IgD-negative memory B cell (primary cell): Measurements from ENCODE around the gene TAS1R1. TPM values are rescaled to one million over a fixed set of nuclear protein-coding genes. Genes with fewer than 3 reads are reported as not detected.
A peak's percentile ranks its signal among the peaks of the same experiment; 100 is the strongest.
"Not testable (repeated sequence)": the region's sequence is repeated elsewhere in the genome, so short reads cannot be mapped to it uniquely, and the experiment has no call there.

Experiments used
- H3K27ac Mint-ChIP-seq, 3 donors: one replicate each; pipeline ENCODE4 v1.8.0; 2020 to 2022; ENCODE audit warnings: mild to moderate bottlenecking in 3 of 3, mixed read lengths in 3 of 3, moderate library complexity in 1 of 3
- H3K27me3 Mint-ChIP-seq: one replicate; pipeline ENCODE4 v1.8.0; 2021; ENCODE audit warnings: mixed read lengths
- H3K36me3 Mint-ChIP-seq: one replicate; pipeline ENCODE4 v1.8.0; 2020; ENCODE audit warnings: mild to moderate bottlenecking, mixed read lengths
- H3K4me1 Mint-ChIP-seq, 3 donors: one replicate each; pipeline ENCODE4 v1.8.0; 2020 to 2022; ENCODE audit warnings: mixed read lengths in 3 of 3, mild to moderate bottlenecking in 1 of 3
- H3K4me3 Mint-ChIP-seq, 4 donors: one replicate each; pipeline ENCODE4 v1.8.0; 2020 to 2022; ENCODE audit warnings: mild to moderate bottlenecking in 4 of 4, mixed read lengths in 4 of 4, moderate library complexity in 3 of 4
- H3K9me3 Mint-ChIP-seq, 3 donors: one replicate each; pipeline ENCODE4 v1.8.0; 2020 to 2021; ENCODE audit warnings: mixed read lengths in 3 of 3, mild to moderate bottlenecking in 1 of 3
- polyA plus RNA-seq: library from polyadenylated mRNA; unstranded; fragments of 300-500 nt; fragmentation: Illumina TruSeq; gene quantifications from one replicate; pipeline ENCODE4 v1.2.3, GENCODE V29; 2021

TAS1R1 gene
- polyA plus RNA-seq, 1 donor from 2014 or later = not detected

DNA sequence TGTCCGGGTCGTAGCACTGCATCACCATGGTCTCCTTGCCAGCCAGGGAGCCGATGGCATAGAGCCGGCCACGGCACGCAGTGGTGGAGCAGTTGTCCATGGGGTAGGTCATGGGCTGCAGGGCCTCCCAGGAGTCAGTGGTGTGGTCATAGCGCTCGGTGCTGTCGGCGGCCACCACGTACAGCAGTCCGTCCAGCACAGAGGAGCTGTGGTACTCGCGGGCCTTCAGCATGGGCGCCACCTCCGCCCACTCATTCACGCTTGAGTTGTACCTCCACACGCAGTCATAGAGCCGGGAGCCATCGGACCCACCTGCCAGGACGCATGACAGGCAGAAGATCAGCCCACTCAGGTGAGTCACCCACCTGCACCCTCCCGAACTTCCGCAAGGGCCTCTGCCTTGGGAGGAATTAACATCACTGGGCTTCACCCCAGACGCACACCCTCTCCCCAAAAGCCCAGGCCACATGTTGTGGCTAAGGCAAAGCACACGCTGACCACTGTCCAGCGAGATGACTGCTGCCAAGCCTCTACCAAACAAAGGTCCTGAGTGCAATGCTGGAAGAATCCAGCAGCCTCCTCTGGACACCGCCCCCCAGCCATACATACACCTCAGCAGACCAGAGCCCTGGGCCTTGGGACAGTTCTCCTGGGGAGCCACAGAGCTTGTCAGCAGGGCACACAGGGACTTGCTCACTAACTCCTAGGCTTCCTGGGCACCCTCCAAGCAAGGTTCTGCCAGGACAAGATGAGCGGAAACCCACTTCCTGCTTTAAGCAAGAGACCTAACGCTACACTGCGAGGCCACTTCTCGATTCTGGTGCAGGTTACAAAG is 44.3 kb downstream of the TAS1R1 start:
- Mint-ChIP-seq H3K27ac (peak overlapping the region; percentile 16 to 87 (median 87)), H3K9me3 (no peaks in the 10 kb centered on the region), H3K4me3 (peak overlapping the region; percentile 92 to 97 (median 94)), H3K36me3 (no peaks in the 10 kb centered on the region), H3K27me3 (no peaks in the 10 kb centered on the region), H3K4me1 (peaks cover 19 to 25% (median 24%) of the 10 kb centered on the region in 3 donors)

DNA sequence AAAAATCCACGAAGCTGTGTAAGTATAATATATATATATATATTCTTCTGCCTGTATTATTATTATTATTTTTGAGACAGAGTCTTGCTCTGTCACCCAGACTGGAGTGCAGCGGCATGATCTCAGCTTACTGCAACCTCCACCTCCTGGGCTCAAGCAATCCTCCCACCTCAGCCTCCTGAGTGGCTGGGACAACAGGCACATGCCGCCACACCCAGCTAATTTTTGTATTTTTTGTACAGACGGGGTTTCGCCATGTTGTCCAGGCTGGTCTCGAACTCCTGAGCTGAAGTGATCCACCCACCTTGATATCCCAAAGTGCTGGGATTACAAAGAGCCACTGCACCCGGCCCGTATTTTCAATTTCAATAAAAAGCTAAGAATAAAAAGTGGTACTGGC is 44.9 kb downstream of the TAS1R1 start:
- H3K27me3 Mint-ChIP-seq, H3K36me3 Mint-ChIP-seq, H3K9me3 Mint-ChIP-seq: not testable (repeated sequence)
- Mint-ChIP-seq H3K27ac (peak overlapping the region; percentile 87 to 97 (median 87)), H3K4me1 (peaks cover 19 to 25% (median 24%) of the 10 kb centered on the region in 3 donors), H3K4me3 (peak overlapping the region; percentile 94 to 97 (median 95))

DNA sequence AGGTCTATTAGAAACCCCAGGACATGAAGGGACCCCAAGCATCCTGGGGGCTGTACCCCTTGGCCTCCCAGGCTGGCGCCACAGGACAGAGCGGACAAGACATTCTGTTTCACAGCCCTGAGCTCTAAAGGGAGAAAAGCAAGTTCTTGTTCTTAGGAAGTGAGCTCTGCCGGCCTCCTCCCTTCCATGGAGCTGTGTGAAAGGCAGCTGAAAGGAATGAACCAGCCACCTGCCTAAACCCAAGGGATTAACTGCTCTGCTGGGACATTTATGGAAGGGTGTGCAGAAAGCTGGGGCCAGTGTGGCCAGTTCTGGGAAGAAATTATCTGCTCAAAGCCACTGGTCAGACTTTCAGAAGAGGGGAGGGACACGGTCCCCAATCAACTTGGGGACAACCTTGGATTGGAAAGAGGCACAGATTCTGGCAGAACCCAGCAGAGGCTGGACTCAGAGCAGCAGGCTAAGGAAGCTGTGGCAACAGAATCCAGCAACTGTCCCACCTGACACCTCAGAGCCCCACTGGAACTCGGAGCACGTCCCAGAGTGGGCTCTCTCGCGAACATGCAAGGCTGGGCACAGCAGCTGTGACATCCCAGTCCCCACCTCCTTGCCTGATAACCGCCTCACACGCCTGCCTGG is 45.4 kb downstream of the TAS1R1 start:
- H3K27me3 Mint-ChIP-seq = no peaks in the 10 kb centered on the region
- peak overlapping the region; percentile 94 to 97 (median 95) for H3K4me3 Mint-ChIP-seq
- H3K4me1 Mint-ChIP-seq = peaks cover 19 to 25% (median 24%) of the 10 kb centered on the region in 3 donors
- H3K36me3 Mint-ChIP-seq = no peaks in the 10 kb centered on the region
- peak overlapping the region; percentile 67 to 97 (median 87) for H3K27ac Mint-ChIP-seq
- H3K9me3 Mint-ChIP-seq = no peaks in the 10 kb centered on the region

DNA sequence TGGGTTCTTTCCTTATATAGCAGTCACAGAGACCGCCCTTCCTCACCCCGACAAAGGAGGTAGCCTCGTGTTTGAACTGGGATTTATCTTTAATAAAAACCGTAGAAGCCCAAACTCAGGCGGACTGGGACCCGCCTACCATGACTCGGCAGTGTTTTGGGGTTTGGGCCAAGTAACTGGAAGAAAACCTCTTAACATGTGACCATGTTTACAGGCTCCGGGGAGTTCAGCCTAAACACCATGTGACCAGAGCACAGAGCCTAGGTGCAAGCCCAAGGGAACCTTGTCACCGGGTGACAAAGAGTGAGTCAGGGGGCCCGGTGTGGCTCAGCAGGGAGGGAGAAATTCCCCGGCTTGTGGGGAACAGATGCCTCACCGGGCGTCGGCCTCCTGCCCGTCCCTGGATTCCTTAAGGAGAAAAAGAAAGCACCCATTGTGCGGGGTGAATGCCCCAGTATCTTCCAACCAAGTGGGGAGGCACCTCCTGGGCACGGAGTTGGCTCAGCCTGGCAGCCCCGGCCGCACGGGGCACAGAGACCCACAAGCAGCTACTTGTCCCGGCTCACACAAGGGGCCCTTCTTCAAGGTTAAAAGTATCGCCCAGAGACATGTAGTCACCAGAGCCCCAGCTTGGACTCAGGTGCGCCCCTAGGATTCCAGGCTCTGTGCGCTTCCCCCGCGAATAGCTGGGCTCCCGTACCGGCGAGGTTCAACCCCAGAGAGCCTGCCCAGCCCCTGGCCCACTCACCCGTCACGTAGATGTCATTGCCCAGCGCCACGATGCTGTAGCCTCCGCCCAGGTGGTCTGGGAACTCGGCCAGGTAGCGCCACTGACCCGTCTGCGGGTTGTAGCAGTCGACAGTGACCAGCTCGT is 46.2 kb downstream of the TAS1R1 start:
- H3K36me3 Mint-ChIP-seq = no peaks in the 10 kb centered on the region
- no peaks in the 10 kb centered on the region for H3K9me3 Mint-ChIP-seq
- H3K4me1 Mint-ChIP-seq = peaks cover 17 to 25% (median 21%) of the 10 kb centered on the region in 3 donors
- H3K27ac Mint-ChIP-seq = peak overlapping the region; percentile 67 to 97 (median 87)
- H3K27me3 Mint-ChIP-seq = no peaks in the 10 kb centered on the region
- H3K4me3 Mint-ChIP-seq = peak overlapping the region; percentile 94 to 97 (median 95)

DNA sequence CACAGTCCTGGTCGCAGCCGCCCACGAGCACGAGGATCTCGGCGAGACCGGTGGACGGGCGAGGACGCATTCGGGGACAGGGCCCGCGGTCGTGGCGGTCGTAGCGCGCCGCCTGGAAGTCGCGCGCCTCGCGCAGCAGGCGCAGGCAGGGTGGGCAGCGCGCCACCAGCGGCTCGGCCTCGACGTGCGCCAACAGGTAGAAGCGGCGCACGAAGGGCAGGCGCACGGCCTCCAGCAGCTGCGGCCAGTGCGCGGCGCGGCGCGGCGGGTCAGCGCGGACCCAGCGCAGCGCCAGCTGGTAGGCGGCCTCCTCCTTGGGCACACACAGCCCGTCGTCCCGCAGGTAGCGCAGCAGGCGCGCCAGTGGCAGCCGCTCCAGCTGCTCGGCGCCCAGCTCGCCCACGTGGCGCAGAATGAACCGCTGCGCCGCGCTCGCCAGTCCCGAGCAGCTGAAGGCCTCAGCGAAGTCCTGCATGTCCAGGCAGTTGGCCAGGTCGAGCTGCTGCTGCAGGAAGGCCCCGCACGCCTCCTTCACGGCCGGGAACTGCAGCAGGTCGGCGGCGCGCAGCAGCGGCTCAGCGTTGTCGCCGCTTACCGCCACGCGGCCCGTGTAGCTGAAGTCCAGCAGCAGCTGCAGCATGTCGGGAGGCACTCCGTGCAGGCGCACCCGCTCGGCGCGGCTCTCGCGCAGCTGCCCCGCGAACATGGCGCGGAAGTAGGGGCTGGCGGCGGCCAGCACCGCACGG is 47.0 kb downstream of the TAS1R1 start:
- peaks cover 16 to 25% (median 18%) of the 10 kb centered on the region in 3 donors for H3K4me1 Mint-ChIP-seq
- no peaks in the 10 kb centered on the region for H3K9me3 Mint-ChIP-seq
- H3K4me3 Mint-ChIP-seq = peak overlapping the region; percentile 95 to 100 (median 96)
- no peaks in the 10 kb centered on the region for H3K27me3 Mint-ChIP-seq
- H3K36me3 Mint-ChIP-seq = no peaks in the 10 kb centered on the region
- H3K27ac Mint-ChIP-seq = peak overlapping the region in 2 of 3 donors; percentile 97 to 99

DNA sequence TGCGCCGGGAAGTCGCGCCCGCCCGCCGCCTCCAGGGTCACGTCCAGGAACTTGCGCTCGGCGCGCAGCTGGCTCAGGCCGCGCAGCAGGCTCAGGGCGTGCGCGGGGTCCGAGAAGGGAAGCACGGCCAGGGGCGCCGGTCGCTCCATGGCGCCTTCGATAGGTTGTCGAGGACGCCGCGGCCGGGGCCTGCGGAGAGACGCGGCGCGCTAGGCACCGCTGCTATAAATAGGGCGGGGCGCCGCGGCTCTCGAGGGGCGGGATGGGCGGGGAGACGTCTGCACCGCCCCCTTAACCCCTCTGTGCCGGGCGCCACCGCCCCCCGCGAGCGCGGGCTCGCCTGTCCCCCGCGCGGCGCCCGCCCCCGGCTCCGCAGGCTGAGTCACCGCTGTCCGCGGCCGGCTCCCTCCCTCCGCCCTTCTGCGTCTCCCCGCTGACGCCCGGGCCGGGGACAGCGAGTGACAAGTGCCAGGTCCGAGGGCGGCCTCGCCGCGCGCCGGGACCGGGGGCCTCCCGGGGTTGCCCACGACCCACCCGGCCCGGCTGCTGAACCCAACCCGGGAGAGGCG is 47.6 kb downstream of the TAS1R1 start, which contains the start of gene KLHL21:
Gene KLHL21 (minus strand): TSS at position 201 of the 569 bp plus-strand sequence. CDS start 52 bp downstream, at position 149.
- no peaks in the 10 kb centered on the region for H3K9me3 Mint-ChIP-seq
- no peaks in the 10 kb centered on the region for H3K27me3 Mint-ChIP-seq
- H3K36me3 Mint-ChIP-seq = no peaks in the 10 kb centered on the region
- H3K4me1 Mint-ChIP-seq = peaks cover 14 to 25% (median 18%) of the 10 kb centered on the region in 3 donors
- H3K27ac Mint-ChIP-seq = peak within 1 kb of the TSS; percentile 91 to 99 (median 97)
- peak within 1 kb of the TSS; percentile 95 to 100 (median 96) for H3K4me3 Mint-ChIP-seq

DNA sequence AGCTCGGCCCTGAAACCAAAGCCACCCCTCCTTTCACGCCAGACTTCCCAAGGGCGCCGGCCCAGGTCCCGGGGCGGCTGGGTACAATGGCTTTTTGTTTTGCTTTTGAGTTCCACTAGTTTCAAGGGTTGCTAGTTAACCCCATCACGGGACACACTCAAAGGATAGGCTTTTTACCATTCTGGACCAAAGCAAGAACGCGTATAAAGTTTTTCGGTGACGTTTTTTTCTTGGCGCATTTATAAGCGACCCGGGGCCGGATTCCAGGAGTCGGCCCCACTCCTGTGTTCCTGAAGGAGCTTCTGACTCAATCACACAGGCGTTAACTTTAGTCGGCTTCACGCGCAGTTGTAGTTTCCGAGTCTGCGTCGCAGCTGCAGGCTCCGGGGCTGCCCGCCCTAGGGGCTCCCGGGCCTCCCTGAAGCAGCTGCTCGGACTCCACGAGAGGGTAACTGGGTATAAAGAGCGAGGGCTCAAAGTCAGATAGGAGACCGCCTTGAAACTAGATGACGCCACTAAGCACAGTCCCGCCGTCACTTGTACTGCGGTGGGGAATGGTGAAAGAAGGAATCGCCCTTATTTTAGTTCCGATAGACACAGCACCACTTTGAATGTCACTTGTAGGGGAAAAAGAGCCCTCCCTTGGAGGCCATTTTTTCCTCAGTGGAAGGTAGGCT is 48.3 kb downstream of the TAS1R1 start:
- peaks cover 14 to 25% (median 18%) of the 10 kb centered on the region in 3 donors for H3K4me1 Mint-ChIP-seq
- peak overlapping the region; percentile 89 to 100 (median 94) for H3K4me3 Mint-ChIP-seq
- no peaks in the 10 kb centered on the region for H3K27me3 Mint-ChIP-seq
- peak overlapping the region; percentile 91 to 99 (median 97) for H3K27ac Mint-ChIP-seq
- H3K9me3 Mint-ChIP-seq = no peaks in the 10 kb centered on the region
- no peaks in the 10 kb centered on the region for H3K36me3 Mint-ChIP-seq

DNA sequence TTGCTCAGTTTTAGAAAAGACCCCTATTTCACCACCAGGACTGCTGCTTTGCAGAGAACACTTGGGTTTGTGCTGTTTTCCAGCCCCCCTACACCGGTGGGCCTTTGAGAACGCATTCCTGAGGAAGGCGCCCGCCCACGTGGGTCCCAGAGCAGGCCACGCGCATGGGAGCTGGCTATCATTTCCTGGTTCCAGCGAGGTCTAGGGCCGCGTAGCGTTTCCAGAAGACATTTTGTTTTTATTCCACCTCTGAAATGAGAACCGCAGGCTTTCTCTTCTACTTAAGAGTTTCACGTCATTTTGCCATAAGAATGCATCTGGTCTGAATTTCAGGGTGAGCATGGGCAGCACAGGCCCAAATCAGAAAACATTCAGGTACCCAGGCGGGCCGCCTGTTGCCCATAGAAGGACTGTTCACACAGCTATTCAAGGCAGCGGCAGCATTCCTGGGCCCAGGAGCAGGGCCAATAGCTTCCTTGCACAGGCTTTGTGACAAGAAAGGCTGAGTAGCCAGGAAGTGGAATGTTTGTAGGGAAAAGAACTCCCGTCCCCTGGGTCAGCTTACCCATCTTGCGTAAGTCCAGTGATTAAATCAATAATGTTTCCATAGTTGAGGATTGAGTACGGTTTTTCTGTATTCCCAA is 48.9 kb downstream of the TAS1R1 start:
- H3K4me3 Mint-ChIP-seq = peak overlapping the region; percentile 89 to 100 (median 94)
- H3K4me1 Mint-ChIP-seq = peaks cover 14 to 25% (median 17%) of the 10 kb centered on the region in 3 donors
- H3K27ac Mint-ChIP-seq = peak overlapping the region in 2 of 3 donors; percentile 97 to 99
- no peaks in the 10 kb centered on the region for H3K27me3 Mint-ChIP-seq
- H3K36me3 Mint-ChIP-seq = no peaks in the 10 kb centered on the region
- H3K9me3 Mint-ChIP-seq = no peaks in the 10 kb centered on the region

DNA sequence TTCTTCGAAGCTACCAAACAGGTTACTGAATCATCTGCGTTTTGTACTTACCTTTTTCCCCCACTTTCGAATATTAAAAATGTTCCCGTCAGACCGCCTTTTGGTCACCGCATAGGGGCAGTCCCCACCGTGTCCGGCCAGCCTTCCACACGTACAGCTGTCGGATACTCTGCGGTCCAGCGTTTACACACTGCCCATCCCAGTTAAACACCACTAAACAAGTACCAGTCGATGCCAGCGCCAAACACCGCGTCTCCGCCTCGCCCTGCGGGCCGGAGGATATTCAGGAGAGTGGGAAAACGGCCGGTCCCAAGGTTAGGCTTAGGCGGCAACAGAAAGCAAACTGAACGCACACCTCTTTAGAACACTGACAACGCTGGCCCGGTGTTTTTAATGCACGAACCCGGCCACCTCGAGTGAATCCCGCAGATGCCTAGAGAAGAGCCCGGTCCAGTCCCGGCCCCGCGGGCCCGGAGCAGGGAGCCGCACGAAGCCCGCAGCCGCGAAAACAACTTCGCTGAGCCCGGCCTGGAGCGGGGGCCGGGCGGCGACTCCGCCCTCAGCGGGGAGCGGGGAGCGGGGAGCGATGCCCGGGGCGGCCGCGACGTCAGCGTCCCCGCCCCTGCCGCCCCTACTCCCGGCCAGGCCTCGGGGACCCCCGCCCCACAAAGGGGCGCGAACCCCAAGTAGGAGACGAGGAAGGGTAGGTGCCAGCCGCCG is 57.7 kb downstream of the TAS1R1 start:
- Mint-ChIP-seq H3K4me3 (peak overlapping the region; percentile 91 to 94 (median 92)), H3K4me1 (peaks cover 12 to 15% (median 15%) of the 10 kb centered on the region in 3 donors), H3K27me3 (no peaks in the 10 kb centered on the region), H3K27ac (peak overlapping the region; percentile 84 to 93 (median 87)), H3K9me3 (no peaks in the 10 kb centered on the region), H3K36me3 (no peaks in the 10 kb centered on the region)

DNA sequence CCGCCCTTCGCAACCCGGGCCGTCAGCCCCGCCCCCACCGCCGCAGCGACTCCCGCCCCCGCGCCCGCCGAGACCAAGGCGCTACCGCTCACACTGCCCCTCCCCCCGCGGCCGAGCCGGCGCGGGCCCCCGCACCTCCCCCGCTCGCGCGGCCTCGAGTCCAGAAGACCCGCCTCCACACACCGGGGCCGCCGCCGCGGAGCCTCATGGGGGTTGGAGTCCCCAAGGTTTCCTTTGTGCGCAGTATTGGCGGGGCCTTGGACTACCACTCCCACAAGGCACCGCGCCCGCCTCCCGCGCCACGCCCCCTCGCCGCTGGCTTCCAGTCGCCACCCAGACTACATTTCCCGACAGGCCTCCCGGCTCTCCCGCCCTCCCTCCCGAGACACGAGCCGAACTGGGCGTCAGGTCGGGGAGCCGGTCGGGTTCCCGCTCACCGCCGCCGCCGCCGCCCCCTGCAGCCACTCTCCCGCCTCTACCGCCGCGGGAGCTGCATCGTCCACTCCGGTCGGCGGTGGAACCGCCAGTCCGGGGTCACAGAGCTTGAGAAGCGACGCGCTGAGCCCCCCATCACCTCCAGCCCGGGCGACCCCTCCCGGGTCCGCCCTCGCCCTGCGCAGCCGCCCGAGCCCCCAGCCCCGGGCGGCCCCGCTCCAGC is 58.4 kb downstream of the TAS1R1 start, which contains the start of gene PHF13:
Gene PHF13 (plus strand): TSS at position 371 of the 658 bp plus-strand sequence. CDS start 336 bp downstream, outside the sequence.
- peaks cover 12 to 15% (median 15%) of the 10 kb centered on the region in 3 donors for H3K4me1 Mint-ChIP-seq
- H3K9me3 Mint-ChIP-seq = no peaks in the 10 kb centered on the region
- H3K4me3 Mint-ChIP-seq = peak within 1 kb of the TSS; percentile 91 to 96 (median 94)
- no peaks in the 10 kb centered on the region for H3K27me3 Mint-ChIP-seq
- peak within 1 kb of the TSS; percentile 84 to 93 (median 87) for H3K27ac Mint-ChIP-seq
- no peaks in the 10 kb centered on the region for H3K36me3 Mint-ChIP-seq

DNA sequence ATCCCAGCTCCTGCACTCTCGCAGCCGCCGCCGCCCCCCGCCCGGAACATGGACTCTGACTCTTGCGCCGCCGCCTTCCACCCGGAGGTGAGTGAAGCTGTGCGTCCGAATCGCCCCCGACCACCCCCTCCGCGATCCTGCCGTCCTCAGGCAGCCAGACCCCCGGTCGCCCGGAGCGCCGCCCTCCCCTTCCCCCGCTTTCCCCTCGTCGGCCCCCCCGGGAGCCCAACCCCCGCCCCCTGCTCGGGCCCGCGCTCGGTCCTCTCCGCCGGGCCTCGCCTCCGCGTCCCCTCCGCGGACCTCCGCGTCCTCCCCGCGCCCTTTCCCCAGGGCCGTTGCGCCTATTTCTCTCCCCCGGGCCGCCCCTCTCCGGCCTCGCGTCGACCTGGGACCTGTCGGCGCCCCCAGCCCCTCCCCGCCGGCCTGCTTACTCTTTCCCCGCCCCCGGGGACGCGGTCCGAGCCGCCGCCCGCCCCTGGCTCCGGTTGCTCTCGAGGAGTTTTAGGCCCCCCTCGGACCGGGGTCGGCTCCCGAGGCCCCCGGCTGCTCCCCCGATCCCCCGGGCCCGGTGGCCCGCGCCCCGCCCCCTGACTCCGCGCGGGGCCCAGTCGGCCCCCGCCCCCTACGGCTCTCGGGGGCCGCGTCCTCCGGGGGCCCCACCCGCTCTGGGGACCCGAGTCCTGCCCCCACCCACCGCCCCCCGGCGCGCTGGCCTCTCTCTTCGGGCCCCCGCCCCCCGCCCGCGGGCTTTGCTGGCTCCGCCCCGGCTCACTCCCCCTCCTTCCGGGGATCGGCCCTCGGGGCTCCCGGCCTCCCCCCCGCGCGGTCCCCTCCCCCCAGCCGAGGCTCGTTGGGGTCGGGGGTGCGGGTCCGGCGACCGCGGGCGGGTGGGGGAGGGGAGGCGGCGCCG is 59.2 kb downstream of the TAS1R1 start:
- Mint-ChIP-seq H3K4me1 (peaks cover 12 to 15% (median 15%) of the 10 kb centered on the region in 3 donors), H3K36me3 (no peaks in the 10 kb centered on the region), H3K9me3 (no peaks in the 10 kb centered on the region), H3K4me3 (peak overlapping the region in 3 of 4 donors; percentile 39 to 96 (median 91)), H3K27ac (peak overlapping the region in 1 of 3 donors; percentile 23), H3K27me3 (no peaks in the 10 kb centered on the region)
